B cell (primary cell): ENCODE data around the gene PHRF1. TPM values are rescaled to one million over a fixed set of nuclear protein-coding genes. Genes with fewer than 3 reads are reported as not detected.

ENCODE experiments used
- ATAC-seq: fragments of 200-7000 bp; cut with Tn5 transposase; one replicate; pipeline ENCODE4 v1.10.0; 2021; ENCODE audit warnings: low read depth, mild to moderate bottlenecking, moderate number of reproducible peaks, moderate library complexity
- CTCF ChIA-PET: fragments of 350-600 bp; sonication (Branson Sonifier 250); formaldehyde crosslinking; loops from one replicate; lab custom pipeline; 2021; ENCODE audit warnings: antibody characterized with exemption, inconsistent platforms; lab: Charles Lee
- POLR2A ChIA-PET: fragments of 350-600 bp; sonication (Branson Sonifier 250); formaldehyde crosslinking; loops from one replicate; lab custom pipeline; 2021; ENCODE audit warnings: antibody characterized with exemption; lab: Charles Lee
- DNase-seq: peaks from one replicate; pipeline ENCODE4 v3.0.0; 2013
- H2AFZ ChIP-seq: 2 replicates; pipeline ENCODE4 v1.6.1; 2012; ENCODE audit warnings: mild to moderate bottlenecking, low read depth, low read length; ENCODE audit not compliant: insufficient read depth, poor library complexity, severe bottlenecking
- H3K27ac ChIP-seq, 2 donors: 1 replicate in 1 of 2; 2 replicates in 1 of 2; pipeline ENCODE4 v1.5.1; 2012 to 2013; ENCODE audit warnings: low read length in 2 of 2, mild to moderate bottlenecking in 2 of 2, moderate library complexity in 1 of 2
- H3K27me3 ChIP-seq, 4 experiments: fragments of 200-600 bp in 1 of 4; sonication (generic) in 1 of 4; replicated peaks in 1 of 4; 1 replicate in 2 of 4; 2 replicates in 2 of 4; pipeline versions ENCODE4 v1.6.1 to v1.7.0; 2013 to 2016; ENCODE audit warnings: low read length in 3 of 4, mild to moderate bottlenecking in 2 of 4, mixed read lengths in 1 of 4, moderate library complexity in 1 of 4; ENCODE audit not compliant: insufficient read depth in 4 of 4, control insufficient read depth in 3 of 4; ENCODE audit errors: control extremely low read depth in 1 of 4
- H3K36me3 ChIP-seq, 2 experiments: replicated peaks in 1 of 2; 1 replicate in 1 of 2; 2 replicates in 1 of 2; pipeline versions ENCODE4 v1.6.1 to v1.7.1; 2013; ENCODE audit warnings: low read length in 1 of 2; ENCODE audit not compliant: insufficient read depth in 2 of 2, control insufficient read depth in 1 of 2; ENCODE audit errors: control extremely low read depth in 1 of 2, extremely low read depth in 1 of 2
- H3K4me1 ChIP-seq, 2 donors: fragments of 200-600 bp in 1 of 2; sonication (generic) in 1 of 2; 1 replicate in 1 of 2; 2 replicates in 1 of 2; pipeline versions ENCODE4 v1.5.1 to v1.6.1; 2013 to 2017; ENCODE audit warnings: low read length in 2 of 2; ENCODE audit not compliant: control insufficient read depth in 2 of 2, insufficient read depth in 2 of 2
- H3K4me2 ChIP-seq: replicated peaks from 2 replicates; pipeline ENCODE3; 2012; ENCODE audit warnings: mild to moderate bottlenecking, low read depth, low read length; ENCODE audit not compliant: poor library complexity, severe bottlenecking
- H3K4me3 ChIP-seq, 5 experiments: fragments of 200-600 bp in 1 of 5; sonication (generic) in 1 of 5; 1 replicate in 3 of 5; 2 replicates in 2 of 5; pipeline versions ENCODE4 v1.5.1 to v1.7.0; 2011 to 2016; ENCODE audit warnings: low read length in 4 of 5, mild to moderate bottlenecking in 4 of 5, low read depth in 2 of 5, control low read depth in 1 of 5, moderate library complexity in 1 of 5; ENCODE audit not compliant: insufficient read depth in 1 of 5; ENCODE audit errors: control extremely low read depth in 1 of 5, extremely low read depth in 1 of 5
- H3K79me2 ChIP-seq: fragments of 200-600 bp; sonication (generic); one replicate; pipeline ENCODE4 v1.6.0; 2016; ENCODE audit warnings: low read length; ENCODE audit not compliant: control insufficient read depth, insufficient read depth
- H3K9ac ChIP-seq: fragments of 200-600 bp; sonication (generic); 2 replicates; pipeline ENCODE4 v1.6.1; 2017; ENCODE audit warnings: mild to moderate bottlenecking, low read length, moderate library complexity
- H3K9me3 ChIP-seq, 3 donors: one replicate each; pipeline versions ENCODE4 v1.6.1 to v1.7.1; 2013; ENCODE audit warnings: low read length in 2 of 3; ENCODE audit not compliant: control insufficient read depth in 2 of 3, insufficient read depth in 1 of 3; ENCODE audit errors: control extremely low read depth in 1 of 3
- H4K20me1 ChIP-seq: 2 replicates; pipeline ENCODE4 v1.6.0; 2012; ENCODE audit warnings: mild to moderate bottlenecking, low read length; ENCODE audit not compliant: insufficient read depth, control insufficient read depth, poor library complexity, severe bottlenecking
- H3K27ac Mint-ChIP-seq: one replicate; pipeline ENCODE4 v1.8.0; 2021; ENCODE audit warnings: mixed read lengths
- H3K27me3 Mint-ChIP-seq: one replicate; pipeline ENCODE4 v1.8.0; 2021; ENCODE audit warnings: mixed read lengths
- H3K4me1 Mint-ChIP-seq: one replicate; pipeline ENCODE4 v1.8.0; 2021; ENCODE audit warnings: mixed read lengths
- H3K4me3 Mint-ChIP-seq: one replicate; pipeline ENCODE4 v1.8.0; 2021; ENCODE audit warnings: mixed read lengths
- H3K9me3 Mint-ChIP-seq: one replicate; pipeline ENCODE4 v1.8.0; 2022; ENCODE audit warnings: mixed read lengths; ENCODE audit not compliant: insufficient read depth
- EZH2 ChIP-seq: IDR thresholded peaks from 2 replicates; pipeline ENCODE4 v1.6.1; 2012; ENCODE audit warnings: borderline replicate concordance, low read depth, mild to moderate bottlenecking, moderate library complexity, low read length; ENCODE audit not compliant: insufficient read depth, poor library complexity, severe bottlenecking
- WGBS: methylation state at CpG from one replicate; pipeline ENCODE4 v1.1.5; 2013; ENCODE audit warnings: missing lambda C conversion rate; ENCODE audit not compliant: insufficient coverage; 5-methylcytosine and 5-hydroxymethylcytosine counted together
- intact Hi-C: fragments of 100-400 bp; cut with micrococcal nuclease; formaldehyde crosslinking; loops from one replicate; pipeline ENCODE4 v1.10.0; 2022
- polyA plus RNA-seq: library from polyadenylated mRNA; depleted of rRNA; stranded (reverse); fragments of >200 nt; gene quantifications from 2 replicates; pipeline ENCODE4 v1.2.3, GENCODE V29; 2012
- total RNA-seq, 2 donors: library from RNA; stranded (reverse); fragments of 120-200 nt in 1 of 2; gene quantifications; 1 replicate in 1 of 2; 2 replicates in 1 of 2; pipeline versions ENCODE4 v1.2.3 to v1.2.4, GENCODE V29; 2013 to 2022
- TF ChIP-seq, protein P1 (sequence below): fragments of 200-600 bp; IDR thresholded peaks from one replicate; pipeline ENCODE4 v1.8.0; 2022; ENCODE audit warnings: antibody characterized with exemption, mild to moderate bottlenecking

Gene PHRF1
- total and polyA plus RNA-seq, 2 donors (not counting 1 experiment from before 2014, with no cell fraction given): 22.3 to 57.9 TPM

DNA sequence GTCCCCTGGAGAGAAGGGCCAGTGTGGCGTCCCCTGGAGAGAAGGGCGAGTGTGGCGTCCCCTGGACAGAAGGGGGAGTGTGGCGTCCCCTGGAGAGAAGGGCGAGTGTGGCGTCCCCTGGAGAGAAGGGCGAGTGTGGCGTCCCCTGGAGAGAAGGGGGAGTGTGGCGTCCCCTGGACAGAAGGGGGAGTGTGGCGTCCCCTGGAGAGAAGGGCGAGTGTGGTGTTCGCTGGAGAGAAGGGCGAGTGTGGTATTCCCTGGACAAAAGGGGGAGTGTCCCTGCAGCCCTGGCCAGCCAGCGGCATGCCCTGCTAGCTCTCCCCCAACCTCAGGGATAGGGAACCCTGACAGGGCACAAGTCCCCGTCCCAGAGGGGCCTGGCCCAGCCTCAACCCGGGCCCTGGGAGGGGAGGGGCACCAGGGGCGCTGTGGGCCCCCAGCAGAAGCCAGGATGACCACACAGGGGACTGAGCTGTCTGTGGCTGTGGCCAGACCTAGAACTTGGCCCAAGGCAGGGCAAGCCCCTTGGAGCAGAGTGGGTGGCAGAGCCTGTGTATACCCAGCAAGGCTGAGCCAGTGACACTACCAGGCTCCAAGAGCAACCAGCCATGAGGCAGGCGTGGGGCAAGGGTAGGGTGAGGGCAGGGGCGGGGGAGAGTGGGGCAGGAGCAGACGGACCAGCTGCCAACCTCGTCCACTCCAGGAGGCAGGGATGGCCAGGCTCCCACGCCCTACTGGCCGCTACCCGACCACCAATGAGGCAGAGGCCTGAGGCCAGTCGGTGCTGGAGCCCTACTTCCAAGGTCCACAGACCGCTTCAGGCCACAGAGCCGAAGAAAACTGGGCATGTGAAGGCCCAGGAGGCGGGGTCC is 45.1 kb upstream of the PHRF1 start:
- no peak for TF ChIP-seq EZH2
- TF ChIP-seq, protein P1, sequence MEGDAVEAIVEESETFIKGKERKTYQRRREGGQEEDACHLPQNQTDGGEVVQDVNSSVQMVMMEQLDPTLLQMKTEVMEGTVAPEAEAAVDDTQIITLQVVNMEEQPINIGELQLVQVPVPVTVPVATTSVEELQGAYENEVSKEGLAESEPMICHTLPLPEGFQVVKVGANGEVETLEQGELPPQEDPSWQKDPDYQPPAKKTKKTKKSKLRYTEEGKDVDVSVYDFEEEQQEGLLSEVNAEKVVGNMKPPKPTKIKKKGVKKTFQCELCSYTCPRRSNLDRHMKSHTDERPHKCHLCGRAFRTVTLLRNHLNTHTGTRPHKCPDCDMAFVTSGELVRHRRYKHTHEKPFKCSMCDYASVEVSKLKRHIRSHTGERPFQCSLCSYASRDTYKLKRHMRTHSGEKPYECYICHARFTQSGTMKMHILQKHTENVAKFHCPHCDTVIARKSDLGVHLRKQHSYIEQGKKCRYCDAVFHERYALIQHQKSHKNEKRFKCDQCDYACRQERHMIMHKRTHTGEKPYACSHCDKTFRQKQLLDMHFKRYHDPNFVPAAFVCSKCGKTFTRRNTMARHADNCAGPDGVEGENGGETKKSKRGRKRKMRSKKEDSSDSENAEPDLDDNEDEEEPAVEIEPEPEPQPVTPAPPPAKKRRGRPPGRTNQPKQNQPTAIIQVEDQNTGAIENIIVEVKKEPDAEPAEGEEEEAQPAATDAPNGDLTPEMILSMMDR: no peak
- no peak overlapping the region for H2AFZ ChIP-seq
- H3K27ac Mint-ChIP-seq: peak overlapping the region; percentile 20
- WGBS: 99% methylated on average over 17 of the region's 28 CpGs
- DNase-seq (peak; percentile 16), ATAC-seq (no peak)
- H3K79me2 ChIP-seq: peaks cover 14% of the 10 kb centered on the region
- no peaks in the 10 kb centered on the region for H3K9me3 ChIP-seq
- no peak overlapping the region for H3K4me2 ChIP-seq
- peaks cover 5 to 12% of the 10 kb centered on the region in 2 donors for H3K4me1 ChIP-seq
- no peak overlapping the region for H3K4me3 ChIP-seq
- intact Hi-C loops: no loop called here
- no peaks in the 10 kb centered on the region for H3K27me3 ChIP-seq
- no peaks in the 10 kb centered on the region for H3K9me3 Mint-ChIP-seq
- H3K36me3 ChIP-seq: peaks cover 0 to 25% of the 10 kb centered on the region in 2 experiments
- H3K4me3 Mint-ChIP-seq: no peak overlapping the region
- peaks cover 36% of the 10 kb centered on the region for H4K20me1 ChIP-seq
- ChIA-PET POLR2A (no interaction called here), CTCF (no interaction called here)
- H3K9ac ChIP-seq: no peak overlapping the region
- H3K4me1 Mint-ChIP-seq: peaks cover 3% of the 10 kb centered on the region
- H3K27ac ChIP-seq: no peak overlapping the region
- H3K27me3 Mint-ChIP-seq: no peaks in the 10 kb centered on the region

DNA sequence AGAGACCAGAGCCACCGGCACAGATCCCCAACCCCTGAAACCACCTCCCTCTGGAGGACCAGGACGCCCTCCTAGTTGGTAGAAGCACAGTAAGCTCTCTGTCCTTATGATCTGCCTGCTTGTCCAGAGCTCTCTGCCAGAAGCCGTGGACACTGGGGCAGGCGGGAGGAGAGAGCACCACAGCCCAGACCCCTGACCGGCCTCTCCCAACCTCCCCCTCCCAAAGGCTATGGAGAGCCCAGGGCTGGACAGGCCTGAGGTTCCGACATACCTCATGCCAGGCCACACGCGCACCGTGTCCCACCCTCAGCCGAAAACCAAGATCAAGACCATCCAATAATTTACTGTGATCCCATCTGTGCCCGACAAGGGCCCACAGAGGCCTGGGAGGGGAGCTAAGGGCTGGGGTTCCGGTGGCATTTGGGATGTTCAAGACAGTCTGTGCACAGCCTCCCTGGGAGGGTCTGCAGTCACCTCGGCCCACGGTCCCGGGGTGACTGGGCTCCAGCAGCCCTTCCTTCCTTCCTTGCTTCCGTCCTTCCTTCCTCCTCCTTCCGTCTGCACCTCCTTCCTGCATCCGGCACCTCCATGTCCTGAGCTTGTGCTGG is 44.2 kb upstream of the PHRF1 start:
- Mint-ChIP-seq H3K9me3 (no peaks in the 10 kb centered on the region), H3K4me3 (no peak overlapping the region), H3K4me1 (peaks cover 3% of the 10 kb centered on the region), H3K27me3 (no peaks in the 10 kb centered on the region), H3K27ac (no peak overlapping the region)
- no peak overlapping the region for H3K4me3 ChIP-seq
- DNase-seq: peak; percentile 28
- no peaks in the 10 kb centered on the region for H3K27me3 ChIP-seq
- no peak for TF ChIP-seq EZH2
- TF ChIP-seq, protein P1: no peak
- H3K79me2 ChIP-seq: peaks cover 14% of the 10 kb centered on the region
- peaks cover 9 to 20% of the 10 kb centered on the region in 2 donors for H3K4me1 ChIP-seq
- no peak overlapping the region for H3K4me2 ChIP-seq
- no peak overlapping the region for H3K27ac ChIP-seq
- H3K9ac ChIP-seq: no peak overlapping the region
- POLR2A ChIA-PET: no interaction called here
- H2AFZ ChIP-seq: no peak overlapping the region
- peaks cover 0 to 25% of the 10 kb centered on the region in 2 experiments for H3K36me3 ChIP-seq
- no peak for ATAC-seq
- H3K9me3 ChIP-seq: no peaks in the 10 kb centered on the region
- CTCF ChIA-PET: no interaction called here
- WGBS: 94% methylated on average over 13 of the region's 18 CpGs
- intact Hi-C loops: no loop called here
- peaks cover 36% of the 10 kb centered on the region for H4K20me1 ChIP-seq
